Kidney (tissue), 14 donors: Measurements from ENCODE around the gene PGRMC2. TPM values are rescaled to one million over a fixed set of nuclear protein-coding genes. Genes with fewer than 3 reads are reported as not detected.
A peak's percentile ranks its signal among the peaks of the same experiment; 100 is the strongest.

Experiments used
- DNase-seq, 5 donors: peaks; one replicate each; pipeline ENCODE4 v3.0.0-alpha.2; 2013 to 2020
- FAIRE-seq: peaks from 2 replicates; lab custom pipeline; 2012; peaks lifted over from hg19 to GRCh38; lab: Jason Lieb, UNC
- H3K27ac ChIP-seq, 2 donors: one replicate each; pipeline ENCODE4 v1.7.0; 2013; ENCODE audit warnings: low read depth in 2 of 2, low read length in 2 of 2, inconsistent platforms in 1 of 2
- H3K27me3 ChIP-seq: one replicate; pipeline ENCODE4 v1.7.1; 2013; ENCODE audit warnings: low read length, inconsistent platforms; ENCODE audit not compliant: control insufficient read depth, insufficient read depth
- H3K36me3 ChIP-seq, 3 donors: one replicate each; pipeline versions ENCODE4 v1.7.0 to v1.7.1; 2013; ENCODE audit warnings: low read length in 3 of 3, control low read depth in 1 of 3, inconsistent platforms in 1 of 3; ENCODE audit not compliant: insufficient read depth in 3 of 3, control insufficient read depth in 2 of 3
- H3K4me1 ChIP-seq, 3 donors: one replicate each; pipeline versions ENCODE4 v1.7.0 to v1.7.1; 2013; ENCODE audit warnings: low read length in 3 of 3, inconsistent platforms in 1 of 3, low read depth in 1 of 3; ENCODE audit not compliant: control insufficient read depth in 2 of 3, insufficient read depth in 2 of 3
- H3K4me3 ChIP-seq, 3 donors: one replicate each; pipeline versions ENCODE4 v1.7.0 to v1.8.1; 2013; ENCODE audit warnings: low read length in 3 of 3, control low read depth in 1 of 3, inconsistent platforms in 1 of 3
- H3K9ac ChIP-seq, 3 donors: one replicate each; pipeline versions ENCODE4 v1.7.0 to v1.7.1; 2013; ENCODE audit warnings: low read length in 3 of 3, control low read depth in 1 of 3, inconsistent platforms in 1 of 3
- H3K9me3 ChIP-seq, 3 donors: one replicate each; pipeline versions ENCODE4 v1.7.0 to v1.7.1; 2013; ENCODE audit warnings: low read length in 3 of 3, control low read depth in 1 of 3, inconsistent platforms in 1 of 3; ENCODE audit not compliant: control insufficient read depth in 2 of 3, insufficient read depth in 1 of 3
- CTCF ChIP-seq: IDR thresholded peaks from 3 replicates; pipeline ENCODE4 v1.5.1; 2012; ENCODE audit warnings: mild to moderate bottlenecking, moderate library complexity, borderline replicate concordance; ENCODE audit not compliant: insufficient read depth; ENCODE audit errors: extremely low read depth
- intact Hi-C: fragments of 100-400 bp; cut with DNase I; formaldehyde crosslinking; loops from one replicate; pipeline ENCODE4 v1.11.1; 2022
- polyA plus RNA-seq: library from polyadenylated mRNA; stranded (reverse); fragments of 350-450 nt; fragmentation: Illumina TruSeq; extraction: RNeasy Lipid Tissue Mini Kit (QIAGEN cat#74804); gene quantifications from one replicate; pipeline ENCODE4 v1.2.3, GENCODE V29; 2014; ENCODE audit warnings: low read depth, low replicate concordance; ENCODE audit not compliant: insufficient read depth
- total RNA-seq: library from RNA; stranded (reverse); fragmentation: NEBNext Ultra II Directional; extraction: Animal tissue kit (Norgen Biotek cat#: 25700); gene quantifications from one replicate; pipeline ENCODE4 v1.2.1, GENCODE V29; 2021
- donor health status: control.
- donor health status: control.
- donor health status: control.
- donor health status: control.
- donor health status: control.
- donor health status: DM: yes; HTN: yes; CAD: no.
- donor health status: Normal renal cell carcinoma (clear cell type).

Gene PGRMC2
- total and polyA plus RNA-seq, 2 donors from 2014 or later = 65.7 to 70.0 TPM

- Histone ChIP-seq H3K27me3 (no peaks in the 10 kb centered on the region), H3K36me3 (no peaks in the 10 kb centered on the region), H3K9me3 (no peaks in the 10 kb centered on the region), H3K9ac (no peak overlapping the region), H3K4me1 (peaks cover 0 to 2% (median under 1%) of the 10 kb centered on the region in 3 donors), H3K4me3 (no peak overlapping the region), H3K27ac (no peak overlapping the region)
- FAIRE-seq = no peak
- intact Hi-C loops = no loop called here
- no peak for DNase-seq
- no peak for TF ChIP-seq CTCF
Observed at GRCh38 chr4:128289523-128290158, 2.0 kb upstream of the PGRMC2 start.

- Histone ChIP-seq H3K9ac (peak overlapping the region; percentile 66 to 75 (median 71)), H3K4me1 (peaks cover 0 to 8% (median 2%) of the 10 kb centered on the region in 3 donors), H3K4me3 (peak overlapping the region; percentile 74 to 89 (median 86)), H3K9me3 (no peaks in the 10 kb centered on the region), H3K36me3 (peaks cover 0 to 5% (median 0%) of the 10 kb centered on the region in 3 donors), H3K27ac (peak overlapping the region; percentile 90 to 93), H3K27me3 (no peaks in the 10 kb centered on the region)
- no peak for TF ChIP-seq CTCF
- FAIRE-seq = no peak
- DNase-seq = peak in 3 of 5 donors; percentile 36 to 80 (median 65)
- intact Hi-C loops = no loop called here
Observed at GRCh38 chr4:128288689-128289106, 1.1 kb upstream of the PGRMC2 start.

GRCh38 chr4:128287871-128288688, 467 bp upstream of the PGRMC2 start:
- intact Hi-C loops = no loop called here
- Histone ChIP-seq H3K4me1 (peaks cover 0 to 8% (median 2%) of the 10 kb centered on the region in 3 donors), H3K27ac (peak overlapping the region; percentile 90 to 93), H3K9ac (peak overlapping the region; percentile 66 to 75 (median 71)), H3K36me3 (peaks cover 0 to 5% (median 0%) of the 10 kb centered on the region in 3 donors), H3K9me3 (no peaks in the 10 kb centered on the region), H3K4me3 (peak overlapping the region; percentile 74 to 89 (median 86)), H3K27me3 (no peaks in the 10 kb centered on the region)
- DNase-seq = peak; percentile 99 to 100 (median 99)
- TF ChIP-seq CTCF = peak; percentile 9
- FAIRE-seq = no peak
